HCT116 (cell line): ENCODE results near the gene GNG2. TPM values are rescaled to one million over a fixed set of nuclear protein-coding genes. Genes with fewer than 3 reads are reported as not detected.

ENCODE experiments used
- ATAC-seq: fragments of 200-7000 bp; cut with Tn5 transposase; 2 replicates; pipeline ENCODE4 v1.9.1; 2020; ENCODE audit warnings: mild to moderate bottlenecking, moderate library complexity
- BruUV-seq: library from RNA; stranded (reverse); fragments of 400-500 nt; replicated peaks from 2 replicates; lab custom pipeline; 2021; lab: Mats Ljungman, UMichigan
- CTCF ChIA-PET: fragments of 300-600 bp; sonication (Branson Sonifier 250); formaldehyde crosslinking; loops from one replicate; lab custom pipeline; 2021; ENCODE audit warnings: antibody characterized with exemption; lab: Charles Lee
- POLR2A ChIA-PET: fragments of 300-600, 350-600 bp; sonication (Branson Sonifier 250); formaldehyde crosslinking; loops from one replicate; lab custom pipeline; 2021; ENCODE audit warnings: antibody characterized with exemption; lab: Charles Lee
- RAD21 ChIA-PET, 2 experiments: fragments of 300-600 bp; sonication (Branson Sonifier 250); formaldehyde crosslinking; loops; one replicate each; lab custom pipeline; 2023; ENCODE audit warnings: low total read pairs in 2 of 2; ENCODE audit not compliant: uncharacterized antibody in 2 of 2, unreplicated experiment in 2 of 2, low non-redundant PET in 1 of 2; lab: Charles Lee
- DNase-seq: peaks from one replicate; pipeline ENCODE4 v3.0.0-alpha.2; 2010; ENCODE audit warnings: low read depth, low spot score
- H2AFZ ChIP-seq: fragments of 200-600 bp; shearing (Covaris generic), sonication (generic); 2 replicates; pipeline ENCODE4 v1.6.1; 2017; ENCODE audit warnings: low read depth, mixed run types, mixed read lengths, antibody characterized with exemption, low read length; ENCODE audit not compliant: poor library complexity, severe bottlenecking
- H3K27ac ChIP-seq: 2 replicates; pipeline ENCODE4 v1.5.1; 2012; ENCODE audit warnings: low read depth, low read length
- H3K27me3 ChIP-seq: fragments of 200-600 bp; sonication (generic); 2 replicates; pipeline ENCODE4 v1.6.1; 2016; ENCODE audit warnings: mixed run types, low read length, mixed read lengths; ENCODE audit not compliant: insufficient read depth
- H3K36me3 ChIP-seq, 2 experiments: fragments of 200-500 bp in 1 of 2; fragments of 200-600 bp in 1 of 2; sonication (Bioruptor generic) in 1 of 2; sonication (generic) in 1 of 2; 2 replicates each; pipeline versions ENCODE4 v1.5.1 to v1.6.1; 2014 to 2016; ENCODE audit warnings: low read length in 2 of 2, inconsistent platforms in 1 of 2, mixed read lengths in 1 of 2, mixed run types in 1 of 2; ENCODE audit not compliant: insufficient read depth in 2 of 2, control insufficient read depth in 1 of 2
- H3K4me1 ChIP-seq, 2 experiments: fragments of 200-600 bp in 1 of 2; sonication (generic) in 1 of 2; 2 replicates each; pipeline versions ENCODE4 v1.5.1 to v1.6.1; 2012 to 2017; ENCODE audit warnings: low read length in 2 of 2, inconsistent platforms in 1 of 2, mild to moderate bottlenecking in 1 of 2, mixed read lengths in 1 of 2, mixed run types in 1 of 2, moderate library complexity in 1 of 2; ENCODE audit not compliant: insufficient read depth in 2 of 2, control insufficient read depth in 1 of 2
- H3K4me2 ChIP-seq: fragments of 200-600 bp; sonication (generic); 2 replicates; pipeline ENCODE4 v1.6.1; 2017; ENCODE audit warnings: mixed run types, low read length, mixed read lengths
- H3K4me3 ChIP-seq, 2 experiments: fragments of 200-600 bp in 1 of 2; sonication (generic) in 1 of 2; replicated peaks in 1 of 2; 2 replicates each; pipeline ENCODE4 v1.5.1; 2011 to 2016; ENCODE audit warnings: low read length in 2 of 2, control low read depth in 1 of 2, low read depth in 1 of 2, mild to moderate bottlenecking in 1 of 2, mixed read lengths in 1 of 2, mixed run types in 1 of 2
- H3K79me2 ChIP-seq: fragments of 200-600 bp; sonication (generic); 2 replicates; pipeline ENCODE4 v1.6.1; 2017; ENCODE audit warnings: mild to moderate bottlenecking, mixed run types, low read length, moderate library complexity, mixed read lengths; ENCODE audit not compliant: insufficient read depth
- H3K9ac ChIP-seq: fragments of 200-600 bp; sonication (generic); 2 replicates; pipeline ENCODE4 v1.6.1; 2016; ENCODE audit warnings: low read length, mixed read lengths
- H3K9me2 ChIP-seq: fragments of 200-600 bp; sonication (generic), shearing (Covaris generic); 2 replicates; pipeline ENCODE4 v1.6.1; 2017; ENCODE audit warnings: mixed run types, mild to moderate bottlenecking, moderate library complexity; ENCODE audit not compliant: insufficient read depth
- H3K9me3 ChIP-seq, 2 experiments: fragments of 200-500 bp in 1 of 2; fragments of 200-600 bp in 1 of 2; sonication (Bioruptor generic) in 1 of 2; sonication (generic) in 1 of 2; 2 replicates each; pipeline ENCODE4 v1.6.1; 2014 to 2017; ENCODE audit warnings: low read length in 2 of 2, mixed read lengths in 2 of 2, inconsistent platforms in 1 of 2, low read depth in 1 of 2, mild to moderate bottlenecking in 1 of 2, mixed run types in 1 of 2, moderate library complexity in 1 of 2; ENCODE audit not compliant: control insufficient read depth in 1 of 2, insufficient read depth in 1 of 2
- H4K20me1 ChIP-seq: fragments of 200-600 bp; sonication (generic), shearing (Covaris generic); 2 replicates; pipeline ENCODE4 v1.6.1; 2017; ENCODE audit warnings: mixed run types, mild to moderate bottlenecking, moderate library complexity; ENCODE audit not compliant: insufficient read depth
- CBX3 ChIP-seq: IDR thresholded peaks from 2 replicates; pipeline ENCODE4 v1.6.1; 2012; ENCODE audit warnings: low read depth
- EGR1 ChIP-seq: IDR thresholded peaks from 2 replicates; pipeline ENCODE4 v1.6.1; 2012; ENCODE audit warnings: low read depth
- ELF1 ChIP-seq: IDR thresholded peaks from 2 replicates; pipeline ENCODE4 v1.6.1; 2012; ENCODE audit warnings: low read depth, borderline replicate concordance
- EZH2phosphoT487 ChIP-seq: fragments of 200-600 bp; IDR thresholded peaks from 2 replicates; pipeline ENCODE4 v1.6.1; 2018; ENCODE audit warnings: antibody characterized with exemption, borderline replicate concordance
- RAD21 ChIP-seq: IDR thresholded peaks from 2 replicates; pipeline ENCODE4 v1.6.1; 2012; ENCODE audit warnings: low read depth, mild to moderate bottlenecking
- SRF ChIP-seq: IDR thresholded peaks from 2 replicates; pipeline ENCODE4 v1.6.1; 2012; ENCODE audit warnings: low read depth
- TCF7L2 ChIP-seq: IDR thresholded peaks from 2 replicates; pipeline ENCODE4 v1.7.0; 2011; ENCODE audit warnings: borderline replicate concordance, inconsistent platforms; ENCODE audit not compliant: insufficient read depth, insufficient read length; ENCODE audit errors: extremely low read depth
- ZFX ChIP-seq: fragments of 450-650 bp; IDR thresholded peaks from 2 replicates; pipeline ENCODE4 v1.6.1; 2017
- intact Hi-C: fragments of 100-400 bp; cut with micrococcal nuclease; formaldehyde crosslinking; loops from 2 replicates; pipeline ENCODE4 v1.10.0; 2022
- total RNA-seq: library from RNA; stranded (reverse); gene quantifications from one replicate; pipeline ENCODE4 v1.2.1, GENCODE V29; 2021; ENCODE audit not compliant: unreplicated experiment
- TF ChIP-seq, protein P1 (sequence below), 3 experiments: fragments of 200-600 bp in 1 of 3; sonication (generic) in 1 of 3; IDR thresholded peaks in 2 of 3; conservative IDR thresholded peaks in 1 of 3; 2 replicates each; pipeline ENCODE4 v1.5.1; 2012 to 2017; ENCODE audit warnings: low read depth in 2 of 3, low read length in 2 of 3, antibody characterized with exemption in 1 of 3, borderline replicate concordance in 1 of 3, control low read depth in 1 of 3, mild to moderate bottlenecking in 1 of 3, mixed read lengths in 1 of 3, mixed run types in 1 of 3, moderate library complexity in 1 of 3; ENCODE audit not compliant: insufficient read depth in 1 of 3
- TF ChIP-seq, protein P2 (sequence below): IDR thresholded peaks from 2 replicates; pipeline ENCODE4 v1.6.1; 2012

Gene GNG2
- total RNA-seq, 1 experiment from 2014 or later = 0.74 TPM

DNA sequence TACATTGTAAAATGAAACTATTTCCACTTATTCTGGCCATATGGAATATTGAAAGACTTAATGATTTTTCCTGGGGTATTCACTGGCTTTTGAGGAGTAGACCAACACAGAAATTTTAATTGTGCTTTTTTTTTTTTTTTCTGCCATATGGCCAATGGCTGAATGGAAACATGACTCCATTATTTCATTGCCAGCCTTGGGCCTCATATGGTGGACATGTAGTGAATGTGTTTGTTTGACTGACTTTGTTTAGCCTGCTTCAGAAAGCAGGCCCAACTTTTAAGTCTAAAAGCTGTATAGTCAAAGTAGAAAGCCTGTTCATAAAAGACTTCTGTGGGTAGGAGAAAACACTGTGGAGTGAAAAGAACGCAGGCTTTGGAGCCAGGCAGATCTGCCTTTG is 2.4 kb downstream of the GNG2 start:
- CTCF ChIA-PET = no interaction called here
- Histone ChIP-seq H4K20me1 (no peaks in the 10 kb centered on the region), H3K36me3 (no peaks in the 10 kb centered on the region), H3K9ac (no peak overlapping the region), H2AFZ (no peak overlapping the region), H3K27ac (no peak overlapping the region), H3K9me3 (no peaks in the 10 kb centered on the region), H3K79me2 (no peaks in the 10 kb centered on the region), H3K4me1 (no peaks in the 10 kb centered on the region; a peak in 1 of 4 replicates), H3K27me3 (no peaks in the 10 kb centered on the region; the same call in 1 of the 2 replicates), H3K4me2 (no peak overlapping the region), H3K4me3 (no peak overlapping the region)
- ATAC-seq (no peak), DNase-seq (no peak)
- no TSS peak for BruUV-seq
- RAD21 ChIA-PET = no interaction called here
- POLR2A ChIA-PET = interaction anchor here (0.7 kb wide), 1 partner anchor 20 kb away, joined by 3 read pairs; no protein-coding TSS in a partner anchor
- intact Hi-C loops = no loop called here
- TF ChIP-seq EZH2phosphoT487 (no peak), EGR1 (no peak), ZFX (no peak), RAD21 (no peak), ELF1 (no peak), TCF7L2 (no peak), SRF (no peak), CBX3 (no peak)
- TF ChIP-seq, protein P1, sequence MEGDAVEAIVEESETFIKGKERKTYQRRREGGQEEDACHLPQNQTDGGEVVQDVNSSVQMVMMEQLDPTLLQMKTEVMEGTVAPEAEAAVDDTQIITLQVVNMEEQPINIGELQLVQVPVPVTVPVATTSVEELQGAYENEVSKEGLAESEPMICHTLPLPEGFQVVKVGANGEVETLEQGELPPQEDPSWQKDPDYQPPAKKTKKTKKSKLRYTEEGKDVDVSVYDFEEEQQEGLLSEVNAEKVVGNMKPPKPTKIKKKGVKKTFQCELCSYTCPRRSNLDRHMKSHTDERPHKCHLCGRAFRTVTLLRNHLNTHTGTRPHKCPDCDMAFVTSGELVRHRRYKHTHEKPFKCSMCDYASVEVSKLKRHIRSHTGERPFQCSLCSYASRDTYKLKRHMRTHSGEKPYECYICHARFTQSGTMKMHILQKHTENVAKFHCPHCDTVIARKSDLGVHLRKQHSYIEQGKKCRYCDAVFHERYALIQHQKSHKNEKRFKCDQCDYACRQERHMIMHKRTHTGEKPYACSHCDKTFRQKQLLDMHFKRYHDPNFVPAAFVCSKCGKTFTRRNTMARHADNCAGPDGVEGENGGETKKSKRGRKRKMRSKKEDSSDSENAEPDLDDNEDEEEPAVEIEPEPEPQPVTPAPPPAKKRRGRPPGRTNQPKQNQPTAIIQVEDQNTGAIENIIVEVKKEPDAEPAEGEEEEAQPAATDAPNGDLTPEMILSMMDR (IDR thresholded peaks at IDR 0.05 in 2 of 3, conservative IDR thresholded peaks at IDR 0.05 in 1 of 3; ENCODE audit: borderline replicate concordance in 1 of 3, insufficient read depth in 1 of 3, low read depth in 2 of 3, low read length in 2 of 3) = no peak
- TF ChIP-seq, protein P2, sequence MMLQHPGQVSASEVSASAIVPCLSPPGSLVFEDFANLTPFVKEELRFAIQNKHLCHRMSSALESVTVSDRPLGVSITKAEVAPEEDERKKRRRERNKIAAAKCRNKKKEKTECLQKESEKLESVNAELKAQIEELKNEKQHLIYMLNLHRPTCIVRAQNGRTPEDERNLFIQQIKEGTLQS = no peak
- TF ChIP-seq, all 23 proteins: peak for 0
- H3K9me2 ChIP-seq = no peaks in the 10 kb centered on the region
